IMR-90 (cell line): Measurements from ENCODE around the gene ALOX15B. TPM values are rescaled to one million over a fixed set of nuclear protein-coding genes. Genes with fewer than 3 reads are reported as not detected.

Experiments used
- ATAC-seq: fragments of 200-7000 bp; cut with Tn5 transposase; 2 replicates; pipeline ENCODE4 v1.9.1; 2020; ENCODE audit warnings: low read depth, mild to moderate bottlenecking, moderate library complexity
- BruUV-seq: library from RNA; stranded (reverse); fragments of 400-500 nt; replicated peaks from 2 replicates; lab custom pipeline; 2021; lab: Mats Ljungman, UMichigan
- CTCF ChIA-PET: fragments of 300-600 bp; formaldehyde crosslinking; extraction: SDS; loops from one replicate; lab custom pipeline; 2021; ENCODE audit warnings: antibody characterized with exemption; lab: Yijun Ruan, JAX
- POLR2A ChIA-PET: fragments of 300-600 bp; sonication (Branson Sonifier 250); formaldehyde crosslinking; loops from one replicate; lab custom pipeline; 2022; ENCODE audit warnings: antibody characterized with exemption; ENCODE audit not compliant: unreplicated experiment; lab: Charles Lee
- DNase-seq: peaks from one replicate; pipeline ENCODE4 v3.0.0; 2013
- H2AFZ ChIP-seq: replicated peaks from 2 replicates; pipeline ENCODE3; 2013; ENCODE audit warnings: low read length, mild to moderate bottlenecking; ENCODE audit not compliant: poor library complexity
- H2AK5ac ChIP-seq: 2 replicates; pipeline ENCODE4 v1.6.1; 2013; ENCODE audit warnings: low read depth, low read length, inconsistent platforms
- H2AK9ac ChIP-seq: replicated peaks from 2 replicates; pipeline ENCODE3; 2013; ENCODE audit warnings: mild to moderate bottlenecking, low read depth, low read length, moderate library complexity; ENCODE audit not compliant: poor library complexity
- H2BK120ac ChIP-seq: 2 replicates; pipeline ENCODE4 v1.6.1; 2013; ENCODE audit warnings: low read depth, low read length, inconsistent platforms
- H2BK15ac ChIP-seq: 3 replicates; pipeline ENCODE4 v1.6.1; 2013; ENCODE audit warnings: low read depth, low read length, inconsistent platforms
- H2BK20ac ChIP-seq: 2 replicates; pipeline ENCODE4 v1.6.1; 2013; ENCODE audit warnings: low read depth, mild to moderate bottlenecking, inconsistent platforms, low read length, moderate library complexity
- H2BK5ac ChIP-seq: 2 replicates; pipeline ENCODE4 v1.6.1; 2013; ENCODE audit warnings: mild to moderate bottlenecking, low read depth, low read length, inconsistent platforms; ENCODE audit not compliant: poor library complexity, severe bottlenecking
- H3K14ac ChIP-seq: replicated peaks from 2 replicates; pipeline ENCODE4 v1.6.1; 2013; ENCODE audit warnings: low read depth, low read length, inconsistent platforms
- H3K18ac ChIP-seq: 2 replicates; pipeline ENCODE4 v1.6.1; 2013; ENCODE audit warnings: low read depth, low read length, control low read depth
- H3K23ac ChIP-seq: 2 replicates; pipeline ENCODE4 v1.6.1; 2013; ENCODE audit warnings: low read depth, low read length, inconsistent platforms
- H3K27ac ChIP-seq: 2 replicates; pipeline ENCODE4 v1.5.1; 2013; ENCODE audit warnings: mild to moderate bottlenecking, control low read depth, low read length; ENCODE audit not compliant: insufficient read depth
- H3K27me3 ChIP-seq: 2 replicates; pipeline ENCODE4 v1.6.1; 2013; ENCODE audit warnings: low read length; ENCODE audit not compliant: control insufficient read depth, insufficient read depth
- H3K36me3 ChIP-seq: 2 replicates; pipeline ENCODE4 v1.6.1; 2013; ENCODE audit warnings: low read length, mixed read lengths; ENCODE audit not compliant: control insufficient read depth, insufficient read depth
- H3K4ac ChIP-seq: 2 replicates; pipeline ENCODE4 v1.6.1; 2013; ENCODE audit warnings: low read depth, low read length, inconsistent platforms
- H3K4me1 ChIP-seq: 2 replicates; pipeline ENCODE4 v1.6.1; 2013; ENCODE audit warnings: low read length, mixed read lengths; ENCODE audit not compliant: control insufficient read depth, insufficient read depth
- H3K4me2 ChIP-seq: 2 replicates; pipeline ENCODE4 v1.6.1; 2013; ENCODE audit warnings: low read depth, mild to moderate bottlenecking, control low read depth, low read length, moderate library complexity
- H3K4me3 ChIP-seq: 2 replicates; pipeline ENCODE4 v1.5.1; 2013; ENCODE audit warnings: low read depth, mild to moderate bottlenecking, control low read depth, low read length, moderate library complexity; ENCODE audit not compliant: insufficient read depth
- H3K56ac ChIP-seq: 2 replicates; pipeline ENCODE4 v1.6.1; 2013; ENCODE audit warnings: low read length, inconsistent platforms; ENCODE audit not compliant: insufficient read depth; ENCODE audit errors: extremely low read depth
- H3K79me1 ChIP-seq, 2 experiments: 2 replicates each; pipeline ENCODE4 v1.6.1; 2013; ENCODE audit warnings: low read length in 2 of 2, inconsistent platforms in 1 of 2, low read depth in 1 of 2
- H3K9ac ChIP-seq: 2 replicates; pipeline ENCODE4 v1.6.1; 2013; ENCODE audit warnings: low read depth, low read length, control low read depth
- H3K9me1 ChIP-seq: 2 replicates; pipeline ENCODE4 v1.6.1; 2013; ENCODE audit warnings: low read length, inconsistent platforms; ENCODE audit not compliant: insufficient read depth
- H3K9me3 ChIP-seq: 2 replicates; pipeline ENCODE4 v1.6.1; 2013; ENCODE audit warnings: low read length; ENCODE audit not compliant: control insufficient read depth, insufficient read depth
- H4K20me1 ChIP-seq: 2 replicates; pipeline ENCODE4 v1.6.1; 2013; ENCODE audit warnings: low read length, inconsistent platforms; ENCODE audit not compliant: insufficient read depth
- H4K5ac ChIP-seq: 2 replicates; pipeline ENCODE4 v1.6.1; 2013; ENCODE audit warnings: mild to moderate bottlenecking, low read depth, low read length, control low read depth
- H4K8ac ChIP-seq, 2 experiments: 2 replicates each; pipeline ENCODE4 v1.6.1; 2013; ENCODE audit warnings: low read depth in 2 of 2, low read length in 2 of 2, control low read depth in 1 of 2, inconsistent platforms in 1 of 2
- H4K91ac ChIP-seq: 2 replicates; pipeline ENCODE4 v1.6.1; 2013; ENCODE audit warnings: low read depth, low read length, inconsistent platforms; ENCODE audit not compliant: insufficient read depth
- CEBPB ChIP-seq: IDR thresholded peaks from 2 replicates; pipeline ENCODE4 v1.6.1; 2012; ENCODE audit warnings: low read depth, low read length, improper control_type of control experiment
- MAFK ChIP-seq: IDR thresholded peaks from 2 replicates; pipeline ENCODE4 v1.6.1; 2012; ENCODE audit warnings: low read depth, low read length, improper control_type of control experiment
- NFE2L2 ChIP-seq: fragments of 150-350 bp; IDR thresholded peaks from 2 replicates; pipeline ENCODE4 v1.6.1; 2016; ENCODE audit warnings: low read depth, mild to moderate bottlenecking, low read length
- SMC3 ChIP-seq: fragments of 150-350 bp; IDR thresholded peaks from 2 replicates; pipeline ENCODE4 v1.6.1; 2016; ENCODE audit warnings: low read depth, mild to moderate bottlenecking, antibody characterized with exemption, low read length, moderate library complexity
- WGBS, 2 experiments: methylation state at CpG; one replicate each; pipeline versions ENCODE4 v1.1.5 to v1.1.7; 2013; ENCODE audit warnings: missing lambda C conversion rate in 2 of 2; ENCODE audit not compliant: insufficient read length in 1 of 2; ENCODE audit errors: extremely low coverage in 2 of 2; 5-methylcytosine and 5-hydroxymethylcytosine counted together
- dilution Hi-C: fragments of 300-500 bp; cut with HindIII; formaldehyde crosslinking; loops from one replicate; pipeline ENCODE4 v1.14.3; 2018; ENCODE audit warnings: low sequenced_read_pairs; ENCODE audit not compliant: unreplicated experiment
- in situ Hi-C: fragments of 300-500 bp; cut with MboI; formaldehyde crosslinking; loops from 3 replicates; pipeline ENCODE4 v1.14.3; 2019; ENCODE audit warnings: low sequenced_read_pairs, inconsistent platforms, mixed read lengths
- intact Hi-C: fragments of 100-400 bp; cut with micrococcal nuclease; formaldehyde crosslinking; loops from 2 replicates; pipeline ENCODE4 v1.10.0; 2022
- polyA plus RNA-seq, 3 experiments: library from polyadenylated mRNA; depleted of rRNA; stranded (reverse); fragments of >200 nt; gene quantifications; 2 replicates each; pipeline ENCODE4 v1.2.3, GENCODE V29; 2012; ENCODE audit warnings: low replicate concordance in 1 of 3
- total RNA-seq: library from RNA; depleted of rRNA; stranded (reverse); fragments of >200 nt; gene quantifications from 2 replicates; pipeline ENCODE4 v1.2.3, GENCODE V29; 2012

ALOX15B gene
- total and polyA plus RNA-seq, 2 of the 4 experiments (the other 2 are of a cell fraction), result not detected

GRCh38 chr17:8029121-8029520 is 9.7 kb upstream of the ALOX15B start:
- no TSS peak for BruUV-seq
- intact Hi-C loops, result no loop called here
- Histone ChIP-seq H4K20me1 (no peaks in the 10 kb centered on the region; the same call in 1 of the 2 replicates), H3K9me1 (no peaks in the 10 kb centered on the region), H3K27ac (no peak overlapping the region), H3K27me3 (peaks cover 46% of the 10 kb centered on the region), H3K79me1 (no peaks in the 10 kb centered on the region), H3K18ac (no peak overlapping the region), H3K9ac (no peak overlapping the region), H2AK5ac (no peak overlapping the region), H2AFZ (no peak overlapping the region), H4K91ac (no peak overlapping the region), H3K4me3 (no peak overlapping the region), H3K36me3 (no peaks in the 10 kb centered on the region), H3K56ac (no peak overlapping the region), H3K4me1 (peaks cover 2% of the 10 kb centered on the region; the same call in 1 of the 2 replicates), H3K14ac (no peak overlapping the region), H3K4me2 (no peak overlapping the region), H3K4ac (no peak overlapping the region), H2AK9ac (peak overlapping the region; percentile 66), H4K5ac (no peak overlapping the region), H3K9me3 (0 out of 2 replicates have a peak, but pooled peaks cover 5% of the 10 kb centered on the region), H2BK20ac (no peak overlapping the region), H2BK5ac (no peak overlapping the region), H2BK15ac (no peak overlapping the region), H3K23ac (no peak overlapping the region), H2BK120ac (no peak overlapping the region), H4K8ac (no peak overlapping the region)
- TF ChIP-seq CEBPB (no peak), MAFK (no peak), NFE2L2 (no peak), SMC3 (no peak)
- 58% methylated on average over 2 of the region's 5 CpGs; no CpG with 5 or more reads in 1 of the 2 experiments for WGBS, 2 experiments
- CTCF ChIA-PET, result no interaction called here
- ATAC-seq, result peak; percentile 42; the same call in 1 of the 2 replicates
- POLR2A ChIA-PET, result no interaction called here
- dilution Hi-C loops, result no loop called here
- in situ Hi-C loops, result no loop called here
- peak; percentile 20 for DNase-seq
